ENCODE results near the gene IGFBP5. TPM values are rescaled to one million over a fixed set of nuclear protein-coding genes. Genes with fewer than 3 reads are reported as not detected.

Gene IGFBP5
- total RNA-seq, 4 donors from 2014 or later: 27.7 to 460 (median 134) TPM

DNA sequence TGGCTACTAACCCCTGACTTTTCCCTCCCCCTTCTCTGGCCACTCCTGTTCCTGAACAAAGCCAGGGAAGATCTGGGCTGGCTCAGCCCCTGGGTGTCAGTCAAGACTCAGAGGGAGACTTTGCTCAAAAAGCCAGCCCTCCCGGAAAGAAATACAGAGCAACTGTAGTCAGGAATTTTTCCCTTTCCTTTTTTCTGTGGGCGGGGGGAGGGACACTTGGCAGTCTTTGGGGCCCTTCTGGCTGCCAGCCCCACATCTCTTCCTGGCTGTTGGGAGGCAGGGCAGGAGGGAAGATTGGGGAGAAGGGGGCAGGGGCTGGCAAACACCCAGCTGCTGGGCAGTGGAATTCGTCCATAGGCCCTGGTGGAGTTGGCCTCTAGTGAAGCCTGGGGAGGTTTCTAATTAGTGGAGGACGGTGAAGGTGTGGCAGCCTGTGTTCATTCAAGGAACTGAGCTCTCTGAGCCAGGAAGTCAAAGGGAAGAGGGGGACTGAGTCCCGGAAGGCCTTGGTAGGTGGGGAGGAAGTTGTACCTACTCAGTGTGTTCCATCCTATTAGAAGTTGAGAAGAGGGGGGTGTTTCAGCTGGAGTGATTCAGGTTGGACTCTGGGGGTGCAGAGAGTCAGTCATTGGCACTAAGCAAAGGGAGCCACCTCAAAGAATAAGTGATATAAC is 51.2 kb downstream of the IGFBP5 start:
- 33 to 41% methylated on average over 5 of the region's 5 CpGs for WGBS, 2 donors
- no peak for DNase-seq (ENCODE audit: low spot score in 2 of 2)
- intact Hi-C loops (cut with DNase I; ENCODE audit: low total_unique reads): no loop called here
- TF ChIP-seq, protein P1, sequence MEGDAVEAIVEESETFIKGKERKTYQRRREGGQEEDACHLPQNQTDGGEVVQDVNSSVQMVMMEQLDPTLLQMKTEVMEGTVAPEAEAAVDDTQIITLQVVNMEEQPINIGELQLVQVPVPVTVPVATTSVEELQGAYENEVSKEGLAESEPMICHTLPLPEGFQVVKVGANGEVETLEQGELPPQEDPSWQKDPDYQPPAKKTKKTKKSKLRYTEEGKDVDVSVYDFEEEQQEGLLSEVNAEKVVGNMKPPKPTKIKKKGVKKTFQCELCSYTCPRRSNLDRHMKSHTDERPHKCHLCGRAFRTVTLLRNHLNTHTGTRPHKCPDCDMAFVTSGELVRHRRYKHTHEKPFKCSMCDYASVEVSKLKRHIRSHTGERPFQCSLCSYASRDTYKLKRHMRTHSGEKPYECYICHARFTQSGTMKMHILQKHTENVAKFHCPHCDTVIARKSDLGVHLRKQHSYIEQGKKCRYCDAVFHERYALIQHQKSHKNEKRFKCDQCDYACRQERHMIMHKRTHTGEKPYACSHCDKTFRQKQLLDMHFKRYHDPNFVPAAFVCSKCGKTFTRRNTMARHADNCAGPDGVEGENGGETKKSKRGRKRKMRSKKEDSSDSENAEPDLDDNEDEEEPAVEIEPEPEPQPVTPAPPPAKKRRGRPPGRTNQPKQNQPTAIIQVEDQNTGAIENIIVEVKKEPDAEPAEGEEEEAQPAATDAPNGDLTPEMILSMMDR (IDR thresholded peaks at IDR 0.05): no peak
- no peak for TF ChIP-seq POLR2A (IDR thresholded peaks at IDR 0.05)
- no peak overlapping the region for H3K4me3 ChIP-seq (ENCODE audit: low read depth, poor library complexity, severe bottlenecking)

DNA sequence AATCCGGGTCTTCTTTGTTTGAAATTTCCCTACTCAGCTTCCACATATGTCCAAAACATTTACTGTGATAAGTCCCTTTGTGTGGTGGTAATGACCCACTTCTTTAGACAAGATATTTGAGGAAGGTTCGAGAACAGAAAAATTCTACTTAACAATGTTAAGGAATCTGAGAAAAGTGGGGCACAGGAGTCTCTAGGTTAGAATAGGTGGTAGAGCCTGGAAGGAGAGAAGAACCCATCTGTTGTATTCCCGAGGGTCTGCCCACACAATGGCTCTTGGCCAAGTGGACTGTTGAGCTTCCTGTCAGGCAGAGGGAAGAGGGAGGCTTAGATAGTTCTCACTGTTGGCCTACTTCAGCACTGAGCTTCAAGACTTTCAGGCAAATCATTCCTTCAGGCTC is 57.9 kb downstream of the IGFBP5 start:
- intact Hi-C loops (cut with DNase I; ENCODE audit: low total_unique reads): no loop called here
- DNase-seq (ENCODE audit: low spot score in 2 of 2): no peak
- no peak for TF ChIP-seq POLR2A (IDR thresholded peaks at IDR 0.05)
- TF ChIP-seq, protein P1 (IDR thresholded peaks at IDR 0.05): no peak
- H3K4me3 ChIP-seq (ENCODE audit: low read depth, poor library complexity, severe bottlenecking): no peak overlapping the region
- WGBS, 2 donors: 53 to 63% methylated on average over 3 of the region's 3 CpGs

DNA sequence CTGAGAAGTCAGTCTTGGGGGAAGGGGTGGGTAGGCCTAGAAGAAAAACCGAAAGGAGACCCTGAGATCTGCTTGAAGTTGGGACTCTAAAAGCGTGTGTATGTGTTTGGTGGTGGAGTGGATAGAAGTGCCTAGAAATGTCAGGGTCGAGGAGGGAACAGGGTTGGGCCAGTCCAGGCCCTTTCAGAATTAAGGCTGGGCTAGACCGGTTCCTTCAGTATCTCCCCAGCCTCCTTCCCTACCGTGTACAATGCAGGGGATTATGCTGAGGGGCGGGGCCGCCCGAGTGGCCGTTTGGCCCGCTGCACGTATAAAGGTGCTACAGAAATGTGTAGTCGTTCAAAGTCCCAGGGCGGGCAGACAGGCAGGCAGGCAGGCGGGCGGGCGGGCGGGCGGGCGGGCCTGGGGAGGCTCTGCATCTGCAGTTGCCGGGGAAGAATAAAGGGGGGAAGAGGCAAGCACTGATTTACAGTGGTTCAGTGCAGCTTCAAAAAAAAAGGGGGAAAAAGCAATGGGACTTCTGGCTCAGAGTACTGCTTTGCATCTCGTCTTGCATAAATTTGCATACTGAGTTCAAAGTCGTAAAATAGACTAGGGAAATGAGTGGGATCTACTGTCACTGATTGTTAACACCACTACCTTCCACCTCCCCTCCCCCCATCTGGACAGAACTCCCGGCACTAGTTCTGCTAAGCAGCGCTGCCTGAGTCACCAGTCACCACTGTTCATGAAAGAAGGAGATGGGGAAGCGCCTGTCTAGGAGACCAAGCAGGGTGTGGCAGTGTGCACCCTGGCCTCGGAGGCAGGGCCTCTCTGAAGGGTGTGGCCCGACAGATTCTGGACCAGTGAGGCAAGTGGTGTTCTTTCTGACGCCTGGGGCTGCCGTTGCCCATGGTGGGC is 58.5 kb downstream of the IGFBP5 start:
- no peak for DNase-seq (ENCODE audit: low spot score in 2 of 2)

DNA sequence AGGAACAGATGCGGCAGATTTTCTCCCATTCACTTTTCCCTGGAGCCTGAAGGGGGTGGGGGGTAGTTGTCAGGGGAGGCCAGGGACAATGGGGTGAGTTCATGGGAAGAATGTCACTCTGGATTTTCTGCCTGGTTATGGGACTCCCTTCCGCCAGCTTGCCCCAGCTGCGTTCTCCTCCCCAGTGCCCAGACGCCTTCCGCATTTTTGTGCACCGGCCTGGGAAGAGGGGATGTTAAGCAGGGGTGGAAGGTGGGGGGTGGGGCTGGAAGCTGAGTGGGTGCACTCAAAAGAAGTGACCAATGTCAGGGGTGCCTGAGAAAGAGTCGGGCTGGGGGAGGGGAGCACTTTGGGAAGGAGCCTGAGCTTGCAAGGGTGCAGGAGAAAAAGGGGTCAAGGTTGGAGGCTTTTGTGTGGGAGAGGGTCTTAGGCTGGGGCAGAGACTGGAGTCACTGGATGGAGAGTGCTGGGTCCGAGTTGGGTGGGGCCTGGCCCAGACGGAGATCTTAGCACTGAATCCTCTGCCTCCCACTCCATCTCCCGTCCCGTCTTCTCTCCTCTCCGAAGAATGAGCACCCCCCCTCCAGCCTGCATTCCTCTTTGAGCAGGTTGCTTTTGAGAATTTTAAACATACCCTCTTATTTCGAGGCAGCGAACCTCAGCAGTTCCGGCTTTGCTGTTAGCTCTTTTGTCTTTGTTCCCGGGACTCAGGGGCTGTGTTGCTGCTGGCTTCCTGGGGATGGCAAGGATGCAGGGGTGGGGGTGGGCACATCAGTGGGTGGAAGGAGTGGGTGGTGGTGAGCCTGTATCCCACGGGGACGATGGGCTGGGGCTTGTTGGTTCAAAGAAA is 59.4 kb downstream of the IGFBP5 start:
- 61 to 71% methylated on average over 18 of the region's 18 CpGs for WGBS, 2 donors
- H3K4me3 ChIP-seq (ENCODE audit: low read depth, poor library complexity, severe bottlenecking): no peak overlapping the region
- no peak for DNase-seq (ENCODE audit: low spot score in 2 of 2)
- TF ChIP-seq, protein P1 (IDR thresholded peaks at IDR 0.05): no peak
- TF ChIP-seq POLR2A (IDR thresholded peaks at IDR 0.05): no peak
- intact Hi-C loops (cut with DNase I; ENCODE audit: low total_unique reads): no loop called here

More for the DNA sequence above, 58.5 kb downstream of the IGFBP5 start:
- no peak overlapping the region for H3K4me3 ChIP-seq (ENCODE audit: low read depth, poor library complexity, severe bottlenecking)
- intact Hi-C loops (cut with DNase I; ENCODE audit: low total_unique reads): no loop called here
- 52 to 53% methylated on average over 29 of the region's 29 CpGs for WGBS, 2 donors
- TF ChIP-seq, protein P1 (IDR thresholded peaks at IDR 0.05): peak in 1 of 3 donors; percentile 9
- no peak for TF ChIP-seq POLR2A (IDR thresholded peaks at IDR 0.05)

DNA sequence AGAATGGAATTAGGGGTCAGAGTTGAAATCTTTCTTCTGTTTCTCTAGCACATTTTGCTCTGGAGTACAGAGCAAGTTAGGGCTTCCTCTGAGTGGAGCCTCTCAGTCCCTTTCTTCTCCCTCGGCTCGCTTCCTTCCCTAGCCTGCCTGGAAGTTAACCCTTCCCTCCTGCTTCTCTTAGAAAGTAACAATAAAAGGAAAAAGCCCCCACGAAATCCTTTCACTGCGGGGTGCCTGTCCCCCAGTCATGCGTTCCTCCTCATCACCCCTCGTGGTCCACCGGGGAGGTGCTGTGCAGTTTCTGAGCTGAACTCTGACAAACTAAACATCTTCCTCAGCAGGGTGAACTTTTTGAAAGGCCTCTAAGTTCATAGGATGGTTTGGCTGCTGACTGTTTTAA is 60.2 kb downstream of the IGFBP5 start:
- intact Hi-C loops (cut with DNase I; ENCODE audit: low total_unique reads): no loop called here
- no peak for DNase-seq (ENCODE audit: low spot score in 2 of 2)
- WGBS, 2 donors: 25 to 34% methylated on average over 7 of the region's 7 CpGs
- no peak overlapping the region for H3K4me3 ChIP-seq (ENCODE audit: low read depth, poor library complexity, severe bottlenecking)
- TF ChIP-seq, protein P1 (IDR thresholded peaks at IDR 0.05): no peak
- TF ChIP-seq POLR2A (IDR thresholded peaks at IDR 0.05): no peak

Measured in lower leg skin (tissue), 4 donors.